H9 (cell line): ENCODE results near the gene KIF18A. TPM values are rescaled to one million over a fixed set of nuclear protein-coding genes. Genes with fewer than 3 reads are reported as not detected.

Experiments
- DNase-seq: peaks from one replicate; pipeline ENCODE4 v3.0.0-alpha.2; 2017
- H2AFZ ChIP-seq: one replicate; pipeline ENCODE4 v1.6.1; 2013; ENCODE audit warnings: mild to moderate bottlenecking, low read length, control low read depth, moderate library complexity
- H2AK5ac ChIP-seq: 2 replicates; pipeline ENCODE4 v1.6.1; 2013; ENCODE audit warnings: low read length, control low read depth, mixed read lengths; ENCODE audit not compliant: insufficient read length
- H2BK120ac ChIP-seq: one replicate; pipeline ENCODE4 v1.6.1; 2013; ENCODE audit warnings: low read depth, mild to moderate bottlenecking, low read length, control low read depth, inconsistent platforms; ENCODE audit not compliant: poor library complexity, severe bottlenecking
- H2BK12ac ChIP-seq: 2 replicates; pipeline ENCODE4 v1.6.1; 2013; ENCODE audit warnings: low read length, control low read depth, mixed read lengths, low read depth; ENCODE audit not compliant: insufficient read length
- H2BK15ac ChIP-seq: 2 replicates; pipeline ENCODE4 v1.6.1; 2013; ENCODE audit warnings: low read depth, low read length, control low read depth
- H2BK20ac ChIP-seq: one replicate; pipeline ENCODE4 v1.6.1; 2013; ENCODE audit warnings: low read depth, mild to moderate bottlenecking, low read length, control low read depth, inconsistent platforms; ENCODE audit not compliant: poor library complexity, severe bottlenecking
- H2BK5ac ChIP-seq: 2 replicates; pipeline ENCODE4 v1.6.1; 2013; ENCODE audit warnings: low read length, control low read depth, mixed read lengths; ENCODE audit not compliant: insufficient read length
- H3K14ac ChIP-seq: 2 replicates; pipeline ENCODE4 v1.6.1; 2013; ENCODE audit warnings: low read length, control low read depth; ENCODE audit not compliant: insufficient read depth
- H3K18ac ChIP-seq: 2 replicates; pipeline ENCODE4 v1.6.1; 2013; ENCODE audit warnings: low read depth, mild to moderate bottlenecking, mixed read lengths, low read length, control low read depth; ENCODE audit not compliant: insufficient read length
- H3K23ac ChIP-seq: 2 replicates; pipeline ENCODE4 v1.6.1; 2013; ENCODE audit warnings: low read length, control low read depth, mixed read lengths, low read depth; ENCODE audit not compliant: insufficient read length
- H3K23me2 ChIP-seq: 2 replicates; pipeline ENCODE4 v1.6.1; 2013; ENCODE audit warnings: low read depth, mild to moderate bottlenecking, mixed read lengths, low read length, control low read depth; ENCODE audit not compliant: insufficient read length, poor library complexity, severe bottlenecking
- H3K27ac ChIP-seq: 2 replicates; pipeline ENCODE4 v1.5.1; 2013; ENCODE audit warnings: low read length, control low read depth, mixed read lengths, low read depth; ENCODE audit not compliant: insufficient read length
- H3K27me3 ChIP-seq: 2 replicates; pipeline ENCODE4 v1.6.1; 2013; ENCODE audit warnings: low read length, control low read depth, inconsistent platforms; ENCODE audit not compliant: insufficient read depth
- H3K4ac ChIP-seq: 2 replicates; pipeline ENCODE4 v1.6.1; 2013; ENCODE audit warnings: low read depth, mild to moderate bottlenecking, control low read depth, inconsistent platforms, low read length, moderate library complexity
- H3K4me1 ChIP-seq: 2 replicates; pipeline ENCODE4 v1.6.1; 2013; ENCODE audit warnings: low read length, control low read depth, inconsistent platforms; ENCODE audit not compliant: insufficient read depth
- H3K4me2 ChIP-seq: 2 replicates; pipeline ENCODE4 v1.6.1; 2013; ENCODE audit warnings: low read length, control low read depth, mixed read lengths; ENCODE audit not compliant: insufficient read length, insufficient read depth
- H3K56ac ChIP-seq: 2 replicates; pipeline ENCODE4 v1.6.1; 2013; ENCODE audit warnings: low read depth, mild to moderate bottlenecking, mixed read lengths, low read length, control low read depth; ENCODE audit not compliant: insufficient read length
- H3K79me1 ChIP-seq: 2 replicates; pipeline ENCODE4 v1.6.1; 2013; ENCODE audit warnings: low read depth, mild to moderate bottlenecking, moderate library complexity, low read length, control low read depth, inconsistent platforms; ENCODE audit not compliant: insufficient read depth, poor library complexity, severe bottlenecking
- H3K79me2 ChIP-seq: 2 replicates; pipeline ENCODE4 v1.6.1; 2013; ENCODE audit warnings: low read length, control low read depth, inconsistent platforms; ENCODE audit not compliant: insufficient read depth
- H3K9ac ChIP-seq: 2 replicates; pipeline ENCODE4 v1.6.1; 2013; ENCODE audit warnings: low read length, control low read depth, mixed read lengths; ENCODE audit not compliant: insufficient read length; ENCODE audit errors: extremely low read depth
- H3K9me3 ChIP-seq: one replicate; pipeline ENCODE4 v1.6.1; 2013; ENCODE audit warnings: low read depth, low read length, inconsistent platforms; ENCODE audit not compliant: control insufficient read depth
- H3T11ph ChIP-seq: one replicate; pipeline ENCODE4 v1.6.1; 2013; ENCODE audit warnings: mild to moderate bottlenecking, low read length, control low read depth, inconsistent platforms
- H4K20me1 ChIP-seq: one replicate; pipeline ENCODE4 v1.6.1; 2013; ENCODE audit not compliant: control insufficient read depth, insufficient read length, insufficient read depth
- H4K5ac ChIP-seq: 2 replicates; pipeline ENCODE4 v1.6.1; 2013; ENCODE audit warnings: low read depth, mild to moderate bottlenecking, mixed read lengths, low read length, control low read depth; ENCODE audit not compliant: insufficient read length
- H4K8ac ChIP-seq: replicated peaks from 2 replicates; pipeline ENCODE4 v1.6.1; 2013; ENCODE audit warnings: low read length, control low read depth, mixed read lengths, low read depth; ENCODE audit not compliant: insufficient read length
- H4K91ac ChIP-seq: 2 replicates; pipeline ENCODE4 v1.6.1; 2013; ENCODE audit warnings: low read depth, mild to moderate bottlenecking, moderate library complexity, mixed read lengths, low read length, control low read depth; ENCODE audit not compliant: insufficient read length
- H3K27ac Mint-ChIP-seq, 3 experiments: 2 replicates in 2 of 3; 3 replicates in 1 of 3; pipeline ENCODE4 v1.8.0; 2020 to 2021; ENCODE audit warnings: mixed read lengths in 3 of 3, mild to moderate bottlenecking in 1 of 3, moderate library complexity in 1 of 3
- H3K27me3 Mint-ChIP-seq: 2 replicates; pipeline ENCODE4 v1.8.0; 2021; ENCODE audit warnings: low read depth, mild to moderate bottlenecking, moderate library complexity, mixed read lengths
- H3K36me3 Mint-ChIP-seq, 3 experiments: 2 replicates in 2 of 3; 3 replicates in 1 of 3; pipeline ENCODE4 v1.8.0; 2020 to 2021; ENCODE audit warnings: low read depth in 3 of 3, mixed read lengths in 3 of 3; ENCODE audit not compliant: insufficient read depth in 1 of 3
- H3K4me1 Mint-ChIP-seq, 2 experiments: 2 replicates each; pipeline ENCODE4 v1.8.0; 2020; ENCODE audit warnings: mixed read lengths in 2 of 2
- H3K4me3 Mint-ChIP-seq, 2 experiments: 2 replicates in 1 of 2; 3 replicates in 1 of 2; pipeline ENCODE4 v1.8.0; 2020 to 2021; ENCODE audit warnings: mild to moderate bottlenecking in 2 of 2, mixed read lengths in 2 of 2, moderate library complexity in 1 of 2
- H3K9me3 Mint-ChIP-seq, 2 experiments: 2 replicates in 1 of 2; 3 replicates in 1 of 2; pipeline ENCODE4 v1.8.0; 2020; ENCODE audit warnings: mild to moderate bottlenecking in 2 of 2, mixed read lengths in 2 of 2, moderate library complexity in 1 of 2
- CTCF ChIP-seq: fragments of 200-600 bp; sonication (generic); conservative IDR thresholded peaks from 3 replicates; pipeline ENCODE4 v1.8.0; 2021; ENCODE audit warnings: antibody characterized with exemption, mild to moderate bottlenecking
- WGBS: extraction: QIAGEN DNeasy Blood & Tissue Kit; methylation state at CpG from one replicate; pipeline ENCODE4 v1.1.7; 2013; ENCODE audit warnings: missing lambda C conversion rate, low lambda C conversion rate, mixed read lengths; ENCODE audit not compliant: insufficient read length; ENCODE audit errors: extremely low coverage; 5-methylcytosine and 5-hydroxymethylcytosine counted together
- total RNA-seq: library from RNA; stranded (reverse); gene quantifications from 2 replicates; pipeline ENCODE4 v1.2.1, GENCODE V29; 2021

Gene KIF18A
- total RNA-seq, 1 experiment from 2014 or later, result 25.9 TPM

DNA sequence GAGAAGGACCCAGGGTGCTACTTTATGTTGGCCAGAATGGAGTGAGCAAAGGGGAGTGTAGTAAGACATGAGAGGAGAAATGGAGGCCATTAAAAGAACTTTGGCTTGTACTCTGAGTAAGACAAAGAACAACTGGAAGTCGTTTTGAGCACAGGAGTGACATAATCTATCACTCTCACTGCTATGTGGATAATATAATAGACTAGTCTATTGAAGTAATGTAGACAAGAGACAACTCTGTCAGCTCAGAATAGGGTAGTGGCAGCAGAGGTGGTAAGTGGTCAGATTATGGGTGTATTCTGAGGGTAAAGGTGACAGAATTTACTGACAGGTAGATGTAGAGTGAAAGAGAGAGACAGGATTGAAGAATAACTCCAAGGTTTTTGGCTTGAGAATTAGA lies 8.2 kb downstream of the KIF18A start:
- Histone ChIP-seq H3K27ac (no peak overlapping the region), H3K9ac (no peak overlapping the region), H3K56ac (no peak overlapping the region), H3T11ph (no peak overlapping the region), H2BK5ac (no peak overlapping the region), H3K4me1 (no peaks in the 10 kb centered on the region), H4K5ac (no peak overlapping the region), H3K23ac (no peak overlapping the region), H3K4me2 (no peak overlapping the region), H2BK15ac (no peak overlapping the region), H2BK120ac (no peak overlapping the region), H3K79me2 (no peaks in the 10 kb centered on the region; the same call in 1 of the 2 replicates), H2BK12ac (no peak overlapping the region), H3K4ac (no peak overlapping the region), H4K20me1 (no peaks in the 10 kb centered on the region), H3K23me2 (no peaks in the 10 kb centered on the region), H3K79me1 (peaks cover 8% of the 10 kb centered on the region), H4K8ac (no peak overlapping the region), H3K14ac (no peak overlapping the region), H4K91ac (no peak overlapping the region), H3K27me3 (no peaks in the 10 kb centered on the region), H2AFZ (no peak overlapping the region), H3K18ac (no peak overlapping the region), H2AK5ac (no peak overlapping the region), H3K9me3 (no peaks in the 10 kb centered on the region), H2BK20ac (no peak overlapping the region)
- Mint-ChIP-seq H3K27ac (peak overlapping the region; percentile 2 to 29 (median 2); a peak in 4 of 7 replicates), H3K4me3 (no peak overlapping the region), H3K9me3 (no peaks in the 10 kb centered on the region), H3K36me3 (peaks cover 3 to 24% (median 11%) of the 10 kb centered on the region in 3 experiments; a peak in 5 of 7 replicates), H3K27me3 (no peaks in the 10 kb centered on the region), H3K4me1 (peaks cover 14 to 16% of the 10 kb centered on the region in 2 experiments)
- TF ChIP-seq CTCF, result no peak
- no peak for DNase-seq
- no CpG with 5 or more reads among the region's 1 CpG for WGBS
